Erythroblast (primary cell): ENCODE measurements around the gene SLC35E4.

Experiments used
- GATA1 ChIP-seq: IDR thresholded peaks from 2 replicates; pipeline ENCODE4 v1.6.1; 2011; ENCODE audit warnings: low read depth, mild to moderate bottlenecking, control low read depth, low read length, moderate library complexity
- POLR2A ChIP-seq: IDR thresholded peaks from 2 replicates; pipeline ENCODE4 v1.6.1; 2011; ENCODE audit warnings: mild to moderate bottlenecking, low read length

DNA sequence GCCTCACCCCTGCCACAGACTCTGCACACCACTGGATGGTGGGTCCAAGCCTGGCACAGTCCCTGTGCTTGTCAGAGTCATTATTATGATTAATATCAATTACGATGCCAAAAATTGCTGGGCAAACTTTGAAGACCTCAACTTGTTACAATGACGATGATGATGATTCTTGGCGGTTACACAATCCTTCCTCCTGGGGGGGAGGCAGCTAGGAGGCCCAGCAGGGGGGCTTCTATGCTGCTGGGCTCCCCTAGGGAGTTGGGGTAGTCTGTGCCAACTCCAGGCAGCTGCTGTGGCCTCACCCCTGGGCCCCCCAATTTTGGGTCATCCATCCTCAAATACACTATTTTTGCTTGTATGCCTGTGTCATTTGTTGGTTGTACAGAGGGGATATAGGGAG, 12.0 kb downstream of the SLC35E4 start:
- TF ChIP-seq GATA1 (no peak), POLR2A (no peak)
